ENCODE measurements around the gene IL1RAPL2. TPM values are rescaled to one million over a fixed set of nuclear protein-coding genes. Genes with fewer than 3 reads are reported as not detected.

The IL1RAPL2 gene
- total RNA-seq: not detected in 2 replicates

DNA sequence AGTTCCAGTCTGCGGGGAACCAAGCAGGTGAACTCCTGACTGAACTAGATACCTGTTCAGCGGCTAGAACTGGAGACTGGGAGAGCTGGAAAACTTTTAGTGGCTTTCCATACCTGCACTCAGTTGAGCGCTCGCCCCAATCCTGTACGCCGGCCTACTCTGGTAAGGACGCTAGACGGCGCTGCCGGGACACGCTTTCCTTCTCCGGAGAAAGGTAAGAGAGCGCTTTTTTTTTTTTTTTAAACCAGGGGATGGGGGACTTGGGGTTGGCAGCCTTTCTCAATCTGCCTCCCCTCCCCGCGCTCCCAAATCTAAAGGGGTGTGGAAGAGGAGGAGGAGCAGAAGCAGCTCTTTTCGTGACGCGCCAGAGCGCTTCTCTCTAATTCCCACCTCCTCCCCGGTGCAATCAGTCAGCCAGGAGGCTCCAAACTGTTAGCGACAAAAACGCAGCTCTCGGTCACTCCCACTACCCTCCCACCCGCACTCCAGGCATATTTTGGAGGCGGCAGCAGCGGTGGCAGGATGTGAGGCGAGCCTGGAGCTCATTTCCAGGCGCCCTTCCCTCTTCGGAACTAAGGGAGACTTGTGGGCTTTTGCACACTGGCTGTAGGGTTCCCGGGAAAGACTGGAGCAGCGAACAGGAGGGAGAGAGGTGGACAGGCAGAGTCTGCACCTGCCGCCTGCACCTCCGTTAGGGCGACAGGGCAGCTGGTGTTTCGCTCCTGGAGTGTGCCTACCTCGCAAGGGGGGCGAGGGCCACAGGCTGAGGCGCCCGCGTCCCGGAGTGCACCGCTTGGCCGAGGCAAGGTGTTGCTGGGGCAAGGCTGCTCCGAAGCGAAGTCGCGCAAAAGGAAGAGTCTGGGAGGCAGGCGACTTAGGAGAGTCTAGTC lies at the start of gene IL1RAPL2:
Gene IL1RAPL2 (plus strand): TSS at position 409 of the 890 bp plus-strand sequence.

GRCh38 chrX:105220636-105221035 lies 654.6 kb downstream of the IL1RAPL2 start, which contains the start of gene TEX13A:
Gene TEX13A, minus strand, starts transcription at chrX:105220694. Its CDS starts 297 bp downstream, at chrX:105220397.

Data from bladder microvascular endothelial cell (primary cell).